HepG2 (cell line): ENCODE data around the gene RAD21L1. TPM values are rescaled to one million over a fixed set of nuclear protein-coding genes. Genes with fewer than 3 reads are reported as not detected.

Experiments
- ATAC-seq: fragments of 200-7000 bp; cut with Tn5 transposase; 3 replicates; pipeline ENCODE4 v1.9.1; 2020; ENCODE audit warnings: mild to moderate bottlenecking, moderate library complexity
- BruUV-seq: library from RNA; stranded (reverse); fragments of 400-500 nt; replicated peaks from 2 replicates; lab custom pipeline; 2021; lab: Mats Ljungman, UMichigan
- CTCF ChIA-PET: fragments of 300-600 bp; formaldehyde crosslinking; extraction: SDS; loops from one replicate; lab custom pipeline; 2021; ENCODE audit warnings: low total read pairs, inconsistent platforms, low intra/inter-chr PET ratio; lab: Yijun Ruan, JAX
- POLR2A ChIA-PET: fragments of 350-600 bp; sonication (Branson Sonifier 250); formaldehyde crosslinking; loops from one replicate; lab custom pipeline; 2020; ENCODE audit warnings: antibody characterized with exemption, inconsistent platforms; lab: Yijun Ruan, JAX
- DNase-seq: peaks from one replicate; pipeline ENCODE4 v3.0.0-alpha.2; 2015; ENCODE audit warnings: low spot score
- FAIRE-seq: peaks from 3 replicates; lab custom pipeline; 2011; peaks lifted over from hg19 to GRCh38; lab: Jason Lieb, UNC
- H2AFZ ChIP-seq: one replicate; pipeline ENCODE4 v1.6.1; 2011; ENCODE audit warnings: low read length, inconsistent platforms
- H3K27ac ChIP-seq: fragments of 300-600 bp; 3 replicates; pipeline ENCODE4 v1.8.0; 2011; ENCODE audit warnings: mixed run types, mild to moderate bottlenecking, mixed read lengths, low read length, inconsistent platforms; ENCODE audit not compliant: insufficient read depth; ENCODE audit errors: extremely low read length
- H3K27me3 ChIP-seq, 2 experiments: fragments of 200-600 bp in 1 of 2; 2 replicates in 1 of 2; 3 replicates in 1 of 2; pipeline versions ENCODE4 v1.6.0 to v1.8.0; 2011; ENCODE audit warnings: low read length in 2 of 2, mild to moderate bottlenecking in 2 of 2, moderate library complexity in 2 of 2, inconsistent platforms in 1 of 2; ENCODE audit not compliant: insufficient read depth in 2 of 2, control insufficient read depth in 1 of 2
- H3K36me3 ChIP-seq, 2 experiments: fragments of 200-600 bp in 1 of 2; replicated peaks in 1 of 2; 2 replicates in 1 of 2; 3 replicates in 1 of 2; pipeline versions ENCODE4 v1.5.1 to v1.8.0; 2011; ENCODE audit warnings: low read length in 2 of 2, inconsistent platforms in 1 of 2; ENCODE audit not compliant: insufficient read depth in 2 of 2, control insufficient read depth in 1 of 2
- H3K4me1 ChIP-seq: 2 replicates; pipeline ENCODE4 v1.5.1; 2012; ENCODE audit warnings: low read length, inconsistent platforms; ENCODE audit not compliant: insufficient read depth
- H3K4me2 ChIP-seq: 2 replicates; pipeline ENCODE4 v1.6.0; 2011; ENCODE audit warnings: low read depth, low read length, inconsistent platforms
- H3K4me3 ChIP-seq, 3 experiments: fragments of 200-600 bp in 1 of 3; sonication (generic), shearing (Covaris generic) in 1 of 3; replicated peaks in 1 of 3; 2 replicates each; pipeline ENCODE4 v1.5.1; 2011 to 2016; ENCODE audit warnings: low read length in 3 of 3, inconsistent platforms in 2 of 3, low read depth in 2 of 3, mild to moderate bottlenecking in 2 of 3, control low read depth in 1 of 3, mixed read lengths in 1 of 3; ENCODE audit not compliant: insufficient read depth in 1 of 3
- H3K79me2 ChIP-seq: one replicate; pipeline ENCODE4 v1.6.1; 2011; ENCODE audit warnings: low read length, inconsistent platforms; ENCODE audit not compliant: insufficient read depth
- H3K9ac ChIP-seq: 2 replicates; pipeline ENCODE4 v1.6.0; 2011; ENCODE audit warnings: mild to moderate bottlenecking, low read depth, low read length, inconsistent platforms; ENCODE audit not compliant: insufficient read depth
- H3K9me3 ChIP-seq: 2 replicates; pipeline ENCODE4 v1.5.1; 2012; ENCODE audit warnings: mild to moderate bottlenecking, low read length
- H4K20me1 ChIP-seq: 2 replicates; pipeline ENCODE4 v1.6.0; 2011; ENCODE audit warnings: inconsistent platforms, mild to moderate bottlenecking, low read length, moderate library complexity; ENCODE audit not compliant: insufficient read depth
- ASH2L ChIP-seq: fragments of 300-600, 200-600 bp; sonication (generic); IDR thresholded peaks from 2 replicates; pipeline ENCODE4 v1.7.0; 2017; ENCODE audit warnings: low read depth, mild to moderate bottlenecking, moderate library complexity, mixed read lengths, low read length; ENCODE audit not compliant: insufficient read length
- CENPT ChIP-seq: sonication (generic); formaldehyde crosslinking; IDR thresholded peaks from 2 replicates; pipeline ENCODE4 v1.8.0; 2022; ENCODE audit warnings: low read depth, mild to moderate bottlenecking, moderate library complexity, missing genetic modification reagents
- EEA1 ChIP-seq: sonication (generic); formaldehyde crosslinking; IDR thresholded peaks from 2 replicates; pipeline ENCODE4 v1.5.1; 2020; ENCODE audit warnings: mild to moderate bottlenecking, missing genetic modification reagents, borderline replicate concordance
- ZMAT3 ChIP-seq: sonication (generic); formaldehyde crosslinking; conservative IDR thresholded peaks from 2 replicates; pipeline ENCODE4 v1.7.0; 2021; ENCODE audit warnings: missing genetic modification reagents
- ZNF263 ChIP-seq: sonication (generic); formaldehyde crosslinking; IDR thresholded peaks from 2 replicates; pipeline ENCODE4 v1.4.0; 2020; ENCODE audit warnings: missing genetic modification reagents
- ZNF75D ChIP-seq: sonication (generic); formaldehyde crosslinking; IDR thresholded peaks from 2 replicates; pipeline ENCODE4 v1.8.1; 2023; ENCODE audit warnings: missing genetic modification reagents, mild to moderate bottlenecking, borderline replicate concordance
- WGBS: methylation state at CpG from one replicate; pipeline ENCODE4 v1.1.6; 2017; ENCODE audit warnings: low lambda C conversion rate; 5-methylcytosine and 5-hydroxymethylcytosine counted together
- in situ Hi-C: cut with HindIII; loops from 2 replicates; pipeline ENCODE4 v1.10.0; 2017; ENCODE audit warnings: low pct_unique_long_range_greater_than_20kb; ENCODE audit not compliant: extremely low pct_ligation_motif_present
- intact Hi-C: fragments of 100-400 bp; cut with micrococcal nuclease; formaldehyde crosslinking; loops from one replicate; pipeline ENCODE4 v1.10.0; 2022; ENCODE audit not compliant: unreplicated experiment
- polyA plus RNA-seq, 8 experiments: library from polyadenylated mRNA; depleted of rRNA in 3 of 8; stranded (reverse) in 7 of 8; unstranded in 1 of 8; fragments of >200 nt; fragmentation: Illumina TruSeq in 4 of 8; extraction: Trizol in 4 of 8; gene quantifications; 2 replicates each; pipeline versions ENCODE4 v1.2.1 to v1.2.3, GENCODE V29; 2011 to 2016; ENCODE audit warnings: low read depth in 4 of 8, missing spikeins in 1 of 8, mixed read lengths in 1 of 8; ENCODE audit not compliant: insufficient read depth in 1 of 8
- total RNA-seq, 5 experiments: library from RNA; depleted of rRNA; stranded (reverse); fragments of >200 nt; fragmentation: Illumina TruSeq; extraction: Trizol; gene quantifications; 2 replicates each; pipeline ENCODE4 v1.2.3, GENCODE V29; 2016; ENCODE audit warnings: low read depth in 1 of 5
- TF ChIP-seq, protein P1 (sequence below): fragments of 450-650 bp; IDR thresholded peaks from 2 replicates; pipeline ENCODE4 v1.6.1; 2016

RAD21L1 gene
- total and polyA plus RNA-seq, 2 of the 13 experiments (the other 11 are each of a cell fraction or from before 2014, with no cell fraction given), result not detected

DNA sequence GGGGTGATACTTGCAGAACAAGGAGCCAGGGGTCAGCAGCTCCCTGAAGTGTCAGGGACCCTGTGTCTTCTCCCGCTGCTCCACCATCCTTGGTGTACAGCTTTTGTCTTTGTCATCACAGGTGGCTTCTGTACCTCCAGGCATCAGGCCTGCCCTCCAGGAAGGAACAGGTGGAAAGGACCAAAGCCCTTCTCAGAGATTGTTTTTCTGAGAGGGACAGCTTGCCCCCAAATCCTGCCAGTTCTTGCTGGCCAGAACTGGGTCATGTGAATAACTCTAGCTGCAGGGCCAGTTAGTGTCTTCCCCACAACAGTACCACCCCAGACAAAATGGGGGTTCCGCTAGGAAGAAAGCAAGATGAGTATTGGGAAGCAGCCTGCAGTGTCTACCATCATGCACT lies 71.6 kb downstream of the RAD21L1 start:
- no peak for DNase-seq
- ChIA-PET POLR2A (no interaction called here), CTCF (no interaction called here)
- ATAC-seq, result no peak
- Histone ChIP-seq H3K79me2 (no peaks in the 10 kb centered on the region), H4K20me1 (no peaks in the 10 kb centered on the region), H3K4me2 (no peak overlapping the region), H2AFZ (no peak overlapping the region), H3K27me3 (peaks cover 7 to 51% of the 10 kb centered on the region in 2 experiments; a peak in 2 of 5 replicates), H3K4me3 (no peak overlapping the region), H3K9me3 (no peaks in the 10 kb centered on the region), H3K9ac (no peak overlapping the region), H3K36me3 (no peaks in the 10 kb centered on the region), H3K4me1 (no peaks in the 10 kb centered on the region), H3K27ac (no peak overlapping the region)
- in situ Hi-C loops (no loop called here), intact Hi-C loops (loop anchor here (10.0 kb wide), 1 partner anchor 413 kb away; no protein-coding TSS in a partner anchor)
- no TSS peak for BruUV-seq
- no peak for FAIRE-seq
- 58% methylated on average over 2 of the region's 2 CpGs for whole genome bisulfite sequencing
- peak; percentile 34; the same call in 1 of the 2 replicates for TF ChIP-seq ZNF75D (CRISPR knock-in tag)
- no peak for TF ChIP-seq EEA1 (CRISPR knock-in tag)
- TF ChIP-seq, protein P1, sequence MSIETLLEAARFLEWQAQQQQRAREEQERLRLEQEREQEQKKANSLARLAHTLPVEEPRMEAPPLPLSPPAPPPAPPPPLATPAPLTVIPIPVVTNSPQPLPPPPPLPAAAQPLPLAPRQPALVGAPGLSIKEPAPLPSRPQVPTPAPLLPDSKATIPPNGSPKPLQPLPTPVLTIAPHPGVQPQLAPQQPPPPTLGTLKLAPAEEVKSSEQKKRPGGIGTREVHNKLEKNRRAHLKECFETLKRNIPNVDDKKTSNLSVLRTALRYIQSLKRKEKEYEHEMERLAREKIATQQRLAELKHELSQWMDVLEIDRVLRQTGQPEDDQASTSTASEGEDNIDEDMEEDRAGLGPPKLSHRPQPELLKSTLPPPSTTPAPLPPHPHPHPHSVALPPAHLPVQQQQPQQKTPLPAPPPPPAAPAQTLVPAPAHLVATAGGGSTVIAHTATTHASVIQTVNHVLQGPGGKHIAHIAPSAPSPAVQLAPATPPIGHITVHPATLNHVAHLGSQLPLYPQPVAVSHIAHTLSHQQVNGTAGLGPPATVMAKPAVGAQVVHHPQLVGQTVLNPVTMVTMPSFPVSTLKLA, result no peak
- no peak for TF ChIP-seq ASH2L
- no peak for TF ChIP-seq CENPT (CRISPR knock-in tag)

DNA sequence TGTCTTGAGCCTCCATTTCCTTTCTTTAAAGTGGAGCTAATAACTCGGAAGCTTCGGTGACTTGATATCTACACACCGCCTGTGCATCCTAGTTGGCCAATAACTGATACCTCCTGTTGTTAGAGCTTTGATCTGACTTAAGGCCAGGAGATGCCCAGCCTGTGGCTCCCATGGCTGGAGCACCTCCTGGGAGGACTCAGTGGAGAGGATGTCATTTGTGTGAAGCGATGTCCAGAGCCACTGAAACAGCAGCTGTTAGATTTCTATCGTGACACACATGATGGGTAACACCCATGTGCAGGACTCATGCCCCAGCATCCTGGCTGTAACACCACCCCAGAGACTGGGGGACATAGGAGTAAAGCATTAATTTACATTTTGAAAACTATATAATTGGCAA lies 72.3 kb downstream of the RAD21L1 start:
- DNase-seq (no peak), ATAC-seq (no peak), FAIRE-seq (no peak)
- no peaks in the 10 kb centered on the region for H3K9me3 ChIP-seq
- H3K9ac ChIP-seq, result no peak overlapping the region
- WGBS, result 19% methylated on average over 5 of the region's 5 CpGs
- POLR2A ChIA-PET, result no interaction called here
- H3K27me3 ChIP-seq, result peaks cover 7 to 56% of the 10 kb centered on the region in 2 experiments; a peak in 2 of 5 replicates
- no TSS peak for BruUV-seq
- no peak overlapping the region for H3K27ac ChIP-seq
- in situ Hi-C loops, result no loop called here
- no peaks in the 10 kb centered on the region for H3K79me2 ChIP-seq
- H3K4me1 ChIP-seq, result no peaks in the 10 kb centered on the region
- no peak overlapping the region for H3K4me3 ChIP-seq
- CTCF ChIA-PET, result no interaction called here
- H3K36me3 ChIP-seq, result no peaks in the 10 kb centered on the region
- TF ChIP-seq ZMAT3 (no peak), ZNF263 (CRISPR knock-in tag) (peak; percentile 85)
- TF ChIP-seq, all 625 proteins: peak for 1
- Histone ChIP-seq H3K4me2 (no peak overlapping the region), H2AFZ (no peak overlapping the region), H4K20me1 (no peaks in the 10 kb centered on the region)
- intact Hi-C loops, result loop anchor here (10.0 kb wide), 1 partner anchor 413 kb away; no protein-coding TSS in a partner anchor
